DOHH2 (cell line): ENCODE data around the gene SSH2.
"Not testable (repeated sequence)": the region's sequence is repeated elsewhere in the genome, so short reads cannot be mapped to it uniquely, and the experiment has no call there.

Experiments used
- H3F3A ChIP-seq: fragments of 200-600 bp; sonication (generic), shearing (Covaris generic); 2 replicates; pipeline ENCODE4 v1.6.0; 2016; ENCODE audit warnings: antibody characterized with exemption, mild to moderate bottlenecking; ENCODE audit not compliant: control insufficient read depth, insufficient read depth
- H3K27ac ChIP-seq: fragments of 200-600 bp; sonication (generic); 2 replicates; pipeline ENCODE4 v1.5.1; 2014; ENCODE audit warnings: low read depth, mild to moderate bottlenecking, low read length, moderate library complexity
- H3K27me3 ChIP-seq: fragments of 200-600 bp; sonication (generic); 2 replicates; pipeline ENCODE4 v1.6.1; 2014; ENCODE audit warnings: mild to moderate bottlenecking, low read length, mixed read lengths; ENCODE audit not compliant: control insufficient read depth
- H3K36me3 ChIP-seq: fragments of 200-600 bp; sonication (generic); 2 replicates; pipeline ENCODE4 v1.6.1; 2014; ENCODE audit warnings: mild to moderate bottlenecking, low read length, moderate library complexity, mixed read lengths; ENCODE audit not compliant: control insufficient read depth
- H3K4me1 ChIP-seq: fragments of 200-600 bp; sonication (generic); 2 replicates; pipeline ENCODE4 v1.6.1; 2014; ENCODE audit warnings: mild to moderate bottlenecking, low read length, mixed read lengths; ENCODE audit not compliant: control insufficient read depth
- H3K4me2 ChIP-seq: fragments of 200-600 bp; sonication (generic); 2 replicates; pipeline ENCODE4 v1.6.0; 2014; ENCODE audit warnings: mild to moderate bottlenecking, low read length, moderate library complexity
- H3K4me3 ChIP-seq: fragments of 200-600 bp; sonication (generic); 2 replicates; pipeline ENCODE4 v1.5.1; 2014; ENCODE audit warnings: mild to moderate bottlenecking, low read length, mixed read lengths
- H3K79me2 ChIP-seq: fragments of 200-600 bp; sonication (generic); 2 replicates; pipeline ENCODE4 v1.6.1; 2014; ENCODE audit warnings: mild to moderate bottlenecking, low read length, mixed read lengths; ENCODE audit not compliant: control insufficient read depth
- H3K9me2 ChIP-seq: fragments of 200-600 bp; sonication (generic); replicated peaks from 2 replicates; pipeline ENCODE4 v1.6.1; 2014; ENCODE audit warnings: mild to moderate bottlenecking, low read length, mixed read lengths; ENCODE audit not compliant: control insufficient read depth
- H3K9me3 ChIP-seq: fragments of 200-600 bp; sonication (generic); 2 replicates; pipeline ENCODE4 v1.6.1; 2014; ENCODE audit warnings: antibody characterized with exemption, low read length, mixed read lengths; ENCODE audit not compliant: control insufficient read depth, insufficient read depth
- H4K20me1 ChIP-seq: fragments of 200-600 bp; sonication (generic); 2 replicates; pipeline ENCODE4 v1.6.0; 2014; ENCODE audit warnings: low read depth, mild to moderate bottlenecking, antibody characterized with exemption, low read length, moderate library complexity; ENCODE audit not compliant: control insufficient read depth, insufficient read depth
- EZH2phosphoT487 ChIP-seq: fragments of 200-600 bp; sonication (generic); IDR thresholded peaks from 2 replicates; pipeline ENCODE4 v1.6.1; 2017; ENCODE audit warnings: borderline replicate concordance, mild to moderate bottlenecking, antibody characterized with exemption, low read length, moderate library complexity, mixed read lengths
- TF ChIP-seq, protein P1 (sequence below): fragments of 200-600 bp; sonication (generic); IDR thresholded peaks from one replicate; pipeline ENCODE4 v1.5.1; 2014; ENCODE audit warnings: antibody characterized with exemption, mild to moderate bottlenecking, low read depth, low read length; ENCODE audit not compliant: poor library complexity, severe bottlenecking

Gene SSH2

DNA sequence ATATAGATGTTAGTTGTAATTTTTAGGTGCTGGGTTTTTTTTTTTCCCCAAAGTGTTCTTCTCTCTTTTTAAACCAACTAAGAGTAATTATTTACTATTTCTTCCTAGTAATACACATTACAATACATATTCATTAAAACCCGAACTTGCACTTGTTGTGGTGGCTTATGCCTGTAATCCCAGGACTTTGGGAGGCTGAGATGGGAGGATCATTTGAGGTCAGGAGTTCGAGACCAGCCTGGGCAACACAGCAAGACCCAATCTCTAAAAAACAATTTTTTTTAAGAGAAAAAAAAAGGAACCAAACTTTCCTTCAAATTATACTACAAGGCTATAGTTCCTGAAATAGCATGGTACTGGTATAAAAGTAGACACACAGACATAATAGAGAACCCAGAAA lies 15.3 kb upstream of the SSH2 start:
- Histone ChIP-seq H3K9me3 (no peaks in the 10 kb centered on the region), H3K9me2 (no peaks in the 10 kb centered on the region), H3K27me3 (no peaks in the 10 kb centered on the region), H3K79me2 (no peaks in the 10 kb centered on the region), H3K27ac (no peak overlapping the region), H3K36me3 (no peaks in the 10 kb centered on the region), H3K4me2 (no peak overlapping the region), H3K4me1 (peaks cover 28% of the 10 kb centered on the region), H4K20me1 (no peaks in the 10 kb centered on the region), H3K4me3 (no peak overlapping the region), H3F3A (no peaks in the 10 kb centered on the region)
- TF ChIP-seq, protein P1, sequence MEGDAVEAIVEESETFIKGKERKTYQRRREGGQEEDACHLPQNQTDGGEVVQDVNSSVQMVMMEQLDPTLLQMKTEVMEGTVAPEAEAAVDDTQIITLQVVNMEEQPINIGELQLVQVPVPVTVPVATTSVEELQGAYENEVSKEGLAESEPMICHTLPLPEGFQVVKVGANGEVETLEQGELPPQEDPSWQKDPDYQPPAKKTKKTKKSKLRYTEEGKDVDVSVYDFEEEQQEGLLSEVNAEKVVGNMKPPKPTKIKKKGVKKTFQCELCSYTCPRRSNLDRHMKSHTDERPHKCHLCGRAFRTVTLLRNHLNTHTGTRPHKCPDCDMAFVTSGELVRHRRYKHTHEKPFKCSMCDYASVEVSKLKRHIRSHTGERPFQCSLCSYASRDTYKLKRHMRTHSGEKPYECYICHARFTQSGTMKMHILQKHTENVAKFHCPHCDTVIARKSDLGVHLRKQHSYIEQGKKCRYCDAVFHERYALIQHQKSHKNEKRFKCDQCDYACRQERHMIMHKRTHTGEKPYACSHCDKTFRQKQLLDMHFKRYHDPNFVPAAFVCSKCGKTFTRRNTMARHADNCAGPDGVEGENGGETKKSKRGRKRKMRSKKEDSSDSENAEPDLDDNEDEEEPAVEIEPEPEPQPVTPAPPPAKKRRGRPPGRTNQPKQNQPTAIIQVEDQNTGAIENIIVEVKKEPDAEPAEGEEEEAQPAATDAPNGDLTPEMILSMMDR: no peak
- no peak for TF ChIP-seq EZH2phosphoT487

DNA sequence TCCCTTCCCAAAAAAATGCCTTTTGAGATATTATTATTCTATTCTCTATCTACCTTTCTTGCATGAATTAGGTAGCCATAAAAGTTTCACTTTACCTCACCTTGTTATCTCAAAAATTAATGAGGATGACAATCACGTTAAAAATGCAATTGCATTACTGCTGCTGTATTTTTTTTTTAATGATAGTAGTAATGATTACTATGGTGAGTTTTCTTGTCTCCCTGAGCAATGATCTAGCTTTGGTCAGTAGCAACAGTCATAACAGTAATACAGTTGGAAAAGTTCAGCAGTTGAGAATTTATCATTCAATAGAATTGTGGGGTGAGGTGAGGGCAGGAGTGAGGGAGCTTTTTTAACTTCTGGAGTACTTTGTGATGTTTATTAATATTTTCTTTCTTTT lies 11.3 kb upstream of the SSH2 start, which contains the start of gene EFCAB5:
Gene EFCAB5 (plus strand): TSS at position 301 of the 400 bp plus-strand sequence. CDS start 163 bp downstream, outside the sequence.
- no peaks in the 10 kb centered on the region for H3K27me3 ChIP-seq
- H3K4me2 ChIP-seq: no peak within 1 kb of the TSS
- peaks cover 3% of the 10 kb centered on the region; the same call in 1 of the 2 replicates for H3K4me1 ChIP-seq
- TF ChIP-seq, protein P1: no peak
- TF ChIP-seq EZH2phosphoT487: no peak
- H3K36me3 ChIP-seq: no peaks in the 10 kb centered on the region
- no peak within 1 kb of the TSS for H3K4me3 ChIP-seq
- H3K27ac ChIP-seq: no peak within 1 kb of the TSS
- no peaks in the 10 kb centered on the region for H3F3A ChIP-seq
- H3K9me2 ChIP-seq: no peaks in the 10 kb centered on the region
- H3K79me2 ChIP-seq: no peaks in the 10 kb centered on the region
- no peaks in the 10 kb centered on the region for H3K9me3 ChIP-seq
- H4K20me1 ChIP-seq: no peaks in the 10 kb centered on the region

GRCh38 chr17:29936724-29937123 lies 6.7 kb upstream of the SSH2 start:
- Histone ChIP-seq H3K9me2 (no peaks in the 10 kb centered on the region), H3K4me1 (peaks cover 7% of the 10 kb centered on the region), H4K20me1 (no peaks in the 10 kb centered on the region), H3F3A (no peaks in the 10 kb centered on the region), H3K4me3 (no peak overlapping the region), H3K4me2 (no peak overlapping the region), H3K27ac (no peak overlapping the region), H3K36me3 (no peaks in the 10 kb centered on the region), H3K27me3 (no peaks in the 10 kb centered on the region), H3K9me3 (no peaks in the 10 kb centered on the region), H3K79me2 (no peaks in the 10 kb centered on the region)
- no peak for TF ChIP-seq EZH2phosphoT487
- TF ChIP-seq, protein P1: no peak

- not testable (repeated sequence) for H3K4me3 ChIP-seq, H3K9me3 ChIP-seq, H3K79me2 ChIP-seq, H3K4me2 ChIP-seq, H3F3A ChIP-seq, H3K9me2 ChIP-seq, H3K36me3 ChIP-seq, H4K20me1 ChIP-seq, H3K27ac ChIP-seq, H3K27me3 ChIP-seq
- peaks cover 12% of the 10 kb centered on the region for H3K4me1 ChIP-seq
These were observed 5.9 kb upstream of the SSH2 start for GRCh38 chr17:29935909-29936308.
